ENCODE measurements around the gene RECQL.

RECQL gene

DNA sequence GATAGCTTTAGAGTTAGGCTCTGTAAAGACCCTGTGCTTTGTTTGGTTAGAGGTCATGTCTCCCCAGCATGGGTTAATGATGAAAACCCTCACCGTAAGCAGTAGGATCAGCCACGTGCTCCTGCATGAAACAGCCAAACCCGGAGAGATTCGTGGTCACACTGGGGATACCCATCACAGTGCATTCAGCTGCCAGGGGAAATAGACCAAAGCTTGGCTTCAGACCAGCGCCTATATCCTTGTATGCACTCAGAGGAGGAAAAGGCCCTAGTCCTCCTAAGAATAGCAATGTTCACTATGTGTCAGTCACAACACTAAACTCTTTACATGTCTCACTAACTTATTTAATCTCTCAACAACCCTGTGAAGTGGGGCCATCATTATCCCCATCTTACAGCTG is 41.0 kb upstream of the RECQL start:
- ChIA-PET POLR2A (no interaction called here), CTCF (no interaction called here)
- DNase-seq (ENCODE audit: extremely low spot score), result no peak
- TF ChIP-seq FOXK2 (IDR thresholded peaks at IDR 0.05) (no peak), CTBP1 (IDR thresholded peaks at IDR 0.05; ENCODE audit: borderline replicate concordance) (no peak), L3MBTL2 (conservative IDR thresholded peaks at IDR 0.05) (no peak), LEF1 (IDR thresholded peaks at IDR 0.05; ENCODE audit: borderline replicate concordance) (no peak), PKNOX1 (IDR thresholded peaks at IDR 0.05) (no peak), FOXA1 (IDR thresholded peaks at IDR 0.05) (no peak), ARNT (IDR thresholded peaks at IDR 0.05) (no peak), SUZ12 (IDR thresholded peaks at IDR 0.05) (no peak), FOXM1 (IDR thresholded peaks at IDR 0.05; ENCODE audit: borderline replicate concordance) (no peak), ZNF384 (IDR thresholded peaks at IDR 0.05) (no peak), ELF4 (IDR thresholded peaks at IDR 0.05) (no peak), BHLHE40 (IDR thresholded peaks at IDR 0.05; ENCODE audit: borderline replicate concordance) (no peak), SP1 (IDR thresholded peaks at IDR 0.05) (no peak), HDGF (IDR thresholded peaks at IDR 0.05; ENCODE audit: borderline replicate concordance) (no peak), NFRKB (IDR thresholded peaks at IDR 0.05) (no peak), TARDBP (IDR thresholded peaks at IDR 0.05) (no peak)

DNA sequence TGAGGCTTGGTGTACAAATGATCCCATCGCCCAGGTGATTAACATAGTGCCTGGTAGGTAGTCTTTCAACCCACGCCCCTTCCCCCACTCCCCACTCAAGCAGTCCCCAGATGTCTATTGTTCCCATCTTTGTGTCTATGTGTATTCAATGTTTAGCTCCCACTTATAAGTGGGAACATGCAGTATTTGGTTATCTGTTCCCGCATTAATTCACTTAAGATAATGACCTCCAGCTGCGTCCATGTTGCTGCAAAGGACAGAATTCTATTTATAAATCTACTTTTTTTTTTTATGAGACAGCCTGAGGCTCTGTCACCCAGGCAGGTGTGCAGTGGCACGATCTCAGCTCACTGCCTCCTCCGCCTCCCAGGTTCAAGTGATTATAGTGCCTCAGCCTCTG is 40.3 kb upstream of the RECQL start:
- DNase-seq (ENCODE audit: extremely low spot score), result no peak
- CTCF ChIA-PET, result interaction anchor here (0.7 kb wide), 1 partner anchor 308 kb away, joined by 4 read pairs; no protein-coding TSS in a partner anchor
- POLR2A ChIA-PET, result no interaction called here
- no peak for TF ChIP-seq ELF4 (IDR thresholded peaks at IDR 0.05)
- TF ChIP-seq SP1 (IDR thresholded peaks at IDR 0.05), result no peak
- TF ChIP-seq NFRKB (IDR thresholded peaks at IDR 0.05), result no peak
- no peak for TF ChIP-seq SUZ12 (IDR thresholded peaks at IDR 0.05)
- TF ChIP-seq HDGF (IDR thresholded peaks at IDR 0.05; ENCODE audit: borderline replicate concordance), result no peak
- TF ChIP-seq PKNOX1 (IDR thresholded peaks at IDR 0.05), result no peak
- TF ChIP-seq CTBP1 (IDR thresholded peaks at IDR 0.05; ENCODE audit: borderline replicate concordance), result no peak
- TF ChIP-seq FOXM1 (IDR thresholded peaks at IDR 0.05; ENCODE audit: borderline replicate concordance), result no peak
- TF ChIP-seq BHLHE40 (IDR thresholded peaks at IDR 0.05; ENCODE audit: borderline replicate concordance), result no peak

- POLR2A ChIA-PET, result no interaction called here
- CTCF ChIA-PET, result no interaction called here
These were observed 38.4 kb upstream of the RECQL start for GRCh38 chr12:21539797-21540196.

DNA sequence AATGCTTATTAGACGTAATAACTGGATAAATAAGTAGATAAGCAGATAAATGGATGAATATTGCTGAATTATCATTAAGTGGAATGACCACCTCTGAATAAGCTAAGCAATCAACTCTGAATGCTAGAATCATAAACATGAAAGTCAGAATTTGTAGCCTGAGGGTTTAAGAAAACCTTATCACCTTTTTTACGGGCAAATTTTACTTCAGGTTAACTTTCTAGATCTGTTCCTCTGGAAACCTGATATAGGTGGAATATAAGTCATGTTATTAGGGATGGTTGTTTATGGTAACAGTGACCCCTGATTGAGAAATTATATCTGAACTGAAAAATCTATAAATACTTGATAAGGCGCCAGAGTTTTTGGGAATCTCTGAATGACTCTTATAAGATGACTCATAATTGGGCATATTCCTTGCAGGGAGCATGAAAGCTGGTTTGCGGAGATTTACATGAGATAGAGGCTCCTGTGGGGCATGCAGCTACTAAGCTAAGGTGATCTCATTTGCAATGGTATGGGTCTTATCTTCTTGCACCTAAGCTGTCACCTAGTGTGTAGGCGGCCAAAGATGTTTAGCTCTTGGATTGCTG is 36.7 kb upstream of the RECQL start:
- no peak for DNase-seq (ENCODE audit: extremely low spot score)
- TF ChIP-seq FOXM1 (IDR thresholded peaks at IDR 0.05; ENCODE audit: borderline replicate concordance) (no peak), HDGF (IDR thresholded peaks at IDR 0.05; ENCODE audit: borderline replicate concordance) (no peak), PKNOX1 (IDR thresholded peaks at IDR 0.05) (no peak), FOXK2 (IDR thresholded peaks at IDR 0.05) (no peak), TARDBP (IDR thresholded peaks at IDR 0.05) (no peak), NFRKB (IDR thresholded peaks at IDR 0.05) (no peak), ELF4 (IDR thresholded peaks at IDR 0.05) (no peak), ARNT (IDR thresholded peaks at IDR 0.05) (no peak), FOXA1 (IDR thresholded peaks at IDR 0.05) (no peak), CTBP1 (IDR thresholded peaks at IDR 0.05; ENCODE audit: borderline replicate concordance) (no peak), ZNF384 (IDR thresholded peaks at IDR 0.05) (no peak), SUZ12 (IDR thresholded peaks at IDR 0.05) (no peak)
- POLR2A ChIA-PET, result no interaction called here
- CTCF ChIA-PET, result interaction anchor here (0.6 kb wide), 1 partner anchor 1200 kb away, joined by 3 read pairs; no protein-coding TSS in a partner anchor

More at GRCh38 chr12:21539797-21540196, 38.4 kb upstream of the RECQL start:
- TF ChIP-seq BHLHE40 (IDR thresholded peaks at IDR 0.05; ENCODE audit: borderline replicate concordance), result no peak
- no peak for TF ChIP-seq FOXM1 (IDR thresholded peaks at IDR 0.05; ENCODE audit: borderline replicate concordance)
- TF ChIP-seq CTBP1 (IDR thresholded peaks at IDR 0.05; ENCODE audit: borderline replicate concordance), result no peak
- no peak for TF ChIP-seq SUZ12 (IDR thresholded peaks at IDR 0.05)
- no peak for TF ChIP-seq PKNOX1 (IDR thresholded peaks at IDR 0.05)
- TF ChIP-seq LEF1 (IDR thresholded peaks at IDR 0.05; ENCODE audit: borderline replicate concordance), result no peak
- no peak for TF ChIP-seq ARNT (IDR thresholded peaks at IDR 0.05)
- TF ChIP-seq NFRKB (IDR thresholded peaks at IDR 0.05), result no peak
- TF ChIP-seq HDGF (IDR thresholded peaks at IDR 0.05; ENCODE audit: borderline replicate concordance), result no peak
- TF ChIP-seq ELF4 (IDR thresholded peaks at IDR 0.05), result no peak
- TF ChIP-seq L3MBTL2 (conservative IDR thresholded peaks at IDR 0.05), result no peak
- no peak for TF ChIP-seq SP1 (IDR thresholded peaks at IDR 0.05)
- TF ChIP-seq FOXK2 (IDR thresholded peaks at IDR 0.05), result no peak
- TF ChIP-seq ZNF384 (IDR thresholded peaks at IDR 0.05), result no peak
- TF ChIP-seq TARDBP (IDR thresholded peaks at IDR 0.05), result no peak
- no peak for TF ChIP-seq FOXA1 (IDR thresholded peaks at IDR 0.05)
- DNase-seq (ENCODE audit: extremely low spot score), result no peak

DNA sequence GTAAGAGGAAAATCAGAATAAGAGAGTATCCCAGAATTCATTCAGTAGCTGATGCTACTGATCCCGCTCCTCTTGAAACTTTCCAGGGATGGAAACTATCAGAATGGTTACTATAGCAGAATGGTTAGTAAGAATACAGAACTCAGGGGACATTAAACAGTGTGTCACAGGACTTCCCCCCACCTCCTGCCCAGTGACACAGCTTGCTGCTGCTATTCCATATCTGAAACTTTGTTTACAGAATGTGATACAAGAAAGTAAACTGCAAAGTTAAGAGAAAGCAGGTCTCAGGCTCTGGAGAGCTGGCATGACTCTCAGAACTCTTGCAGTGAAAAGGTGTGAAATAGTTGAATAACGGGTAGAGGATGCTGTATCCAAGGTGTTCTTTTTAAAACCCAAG is 28.0 kb upstream of the RECQL start:
- DNase-seq (ENCODE audit: extremely low spot score), result no peak
- TF ChIP-seq TARDBP (IDR thresholded peaks at IDR 0.05) (no peak), SUZ12 (IDR thresholded peaks at IDR 0.05) (no peak), SP1 (IDR thresholded peaks at IDR 0.05) (no peak), FOXK2 (IDR thresholded peaks at IDR 0.05) (no peak), BHLHE40 (IDR thresholded peaks at IDR 0.05; ENCODE audit: borderline replicate concordance) (no peak), FOXM1 (IDR thresholded peaks at IDR 0.05; ENCODE audit: borderline replicate concordance) (no peak), FOXA1 (IDR thresholded peaks at IDR 0.05) (no peak), PKNOX1 (IDR thresholded peaks at IDR 0.05) (no peak), LEF1 (IDR thresholded peaks at IDR 0.05; ENCODE audit: borderline replicate concordance) (no peak), NFRKB (IDR thresholded peaks at IDR 0.05) (no peak), L3MBTL2 (conservative IDR thresholded peaks at IDR 0.05) (no peak), CTBP1 (IDR thresholded peaks at IDR 0.05; ENCODE audit: borderline replicate concordance) (no peak), HDGF (IDR thresholded peaks at IDR 0.05; ENCODE audit: borderline replicate concordance) (no peak), ZNF384 (IDR thresholded peaks at IDR 0.05) (no peak), ELF4 (IDR thresholded peaks at IDR 0.05) (no peak), ARNT (IDR thresholded peaks at IDR 0.05) (no peak)
- ChIA-PET CTCF (no interaction called here), POLR2A (interaction anchor here (5.9 kb wide), 1 partner anchor 28 kb away, joined by 28 read pairs; the partner anchor contains the start of genes GOLT1B and RECQL)
